GM23338 (cell line): ENCODE data around the gene AMOTL1. TPM values are rescaled to one million over a fixed set of nuclear protein-coding genes. Genes with fewer than 3 reads are reported as not detected.

Experiments
- ATAC-seq: fragments of 200-7000 bp; cut with Tn5 transposase; 3 replicates; pipeline ENCODE4 v1.9.1; 2020
- DNase-seq: peaks from one replicate; pipeline ENCODE4 v3.0.0-alpha.2; 2015; ENCODE audit warnings: low spot score
- H2AFZ ChIP-seq: fragments of 200-600 bp; sonication (generic); 2 replicates; pipeline ENCODE4 v1.8.0; 2016; ENCODE audit warnings: antibody characterized with exemption, mild to moderate bottlenecking, moderate library complexity
- H3F3A ChIP-seq: fragments of 200-600 bp; sonication (generic); replicated peaks from 2 replicates; pipeline ENCODE4 v1.8.0; 2017; ENCODE audit warnings: antibody characterized with exemption, mixed run types, low read depth
- H3K27ac ChIP-seq: fragments of 200-600 bp; sonication (generic); 2 replicates; pipeline ENCODE4 v1.6.1; 2016; ENCODE audit warnings: low read depth
- H3K27me3 ChIP-seq: fragments of 200-600 bp; sonication (generic); 2 replicates; pipeline ENCODE4 v1.8.0; 2016; ENCODE audit warnings: mild to moderate bottlenecking, mixed run types, moderate library complexity; ENCODE audit not compliant: insufficient read depth
- H3K36me3 ChIP-seq: fragments of 200-600 bp; sonication (generic); 2 replicates; pipeline ENCODE4 v1.8.0; 2016; ENCODE audit warnings: mild to moderate bottlenecking; ENCODE audit not compliant: insufficient read depth
- H3K4me1 ChIP-seq: fragments of 200-600 bp; sonication (generic); 2 replicates; pipeline ENCODE4 v1.8.0; 2016; ENCODE audit warnings: mild to moderate bottlenecking, moderate library complexity; ENCODE audit not compliant: insufficient read depth
- H3K4me2 ChIP-seq: fragments of 200-600 bp; sonication (generic); 2 replicates; pipeline ENCODE4 v1.7.1; 2017; ENCODE audit warnings: mixed run types
- H3K4me3 ChIP-seq: fragments of 200-600 bp; sonication (generic); 2 replicates; pipeline ENCODE4 v1.6.1; 2016; ENCODE audit warnings: mixed run types
- H3K79me2 ChIP-seq: fragments of 200-600 bp; sonication (generic); replicated peaks from 2 replicates; pipeline ENCODE4 v1.8.0; 2017; ENCODE audit warnings: mild to moderate bottlenecking; ENCODE audit not compliant: insufficient read depth
- H3K9me2 ChIP-seq: fragments of 200-600 bp; sonication (generic); 2 replicates; pipeline ENCODE4 v1.8.0; 2017; ENCODE audit not compliant: insufficient read depth
- H4K20me1 ChIP-seq: fragments of 200-600 bp; sonication (generic); replicated peaks from 2 replicates; pipeline ENCODE4 v1.8.0; 2017; ENCODE audit warnings: mild to moderate bottlenecking; ENCODE audit not compliant: insufficient read depth
- H3K27ac Mint-ChIP-seq: 2 replicates; pipeline ENCODE4 v1.8.0; 2020; ENCODE audit warnings: inconsistent platforms, mild to moderate bottlenecking, moderate library complexity, mixed read lengths
- H3K27me3 Mint-ChIP-seq: 3 replicates; pipeline ENCODE4 v1.8.0; 2022; ENCODE audit warnings: low read depth, mild to moderate bottlenecking, moderate library complexity, mixed read lengths, inconsistent platforms; ENCODE audit not compliant: insufficient read depth, poor library complexity
- H3K36me3 Mint-ChIP-seq: 3 replicates; pipeline ENCODE4 v1.8.0; 2021; ENCODE audit warnings: low read depth, mild to moderate bottlenecking, inconsistent platforms, moderate library complexity, mixed read lengths
- H3K4me1 Mint-ChIP-seq: 3 replicates; pipeline ENCODE4 v1.8.0; 2020; ENCODE audit warnings: mild to moderate bottlenecking, inconsistent platforms, mixed read lengths
- H3K4me3 Mint-ChIP-seq: 3 replicates; pipeline ENCODE4 v1.8.0; 2021; ENCODE audit warnings: moderate library complexity, mild to moderate bottlenecking, inconsistent platforms, mixed read lengths
- H3K9me3 Mint-ChIP-seq: 3 replicates; pipeline ENCODE4 v1.8.0; 2020; ENCODE audit warnings: moderate library complexity, mild to moderate bottlenecking, inconsistent platforms, mixed read lengths
- CREB1 ChIP-seq: fragments of 250-450 bp; sonication (Bioruptor Pico); IDR thresholded peaks from 2 replicates; pipeline ENCODE4 v1.5.0; 2020; ENCODE audit warnings: low read depth, mild to moderate bottlenecking, moderate library complexity
- EZH2 ChIP-seq: fragments of 200-600 bp; sonication (generic); IDR thresholded peaks from one replicate; pipeline ENCODE4 v1.8.0; 2017; ENCODE audit warnings: antibody characterized with exemption, mild to moderate bottlenecking, low read depth; ENCODE audit not compliant: unreplicated experiment
- EZH2phosphoT487 ChIP-seq: fragments of 200-600 bp; sonication (generic); IDR thresholded peaks from one replicate; pipeline ENCODE4 v1.8.1; 2018; ENCODE audit warnings: antibody characterized with exemption; ENCODE audit not compliant: unreplicated experiment
- POLR2AphosphoS5 ChIP-seq: IDR thresholded peaks from 2 replicates; pipeline ENCODE4 v1.6.1; 2016; ENCODE audit warnings: antibody characterized with exemption, low read depth
- STAT1 ChIP-seq: IDR thresholded peaks from one replicate; pipeline ENCODE4 v1.6.1; 2016; ENCODE audit warnings: antibody characterized with exemption; ENCODE audit not compliant: unreplicated experiment
- ZNF331 ChIP-seq: fragments of 250-450 bp; sonication (Bioruptor Pico); IDR thresholded peaks from 2 replicates; pipeline ENCODE4 v1.5.0; 2020; ENCODE audit warnings: low read depth, mild to moderate bottlenecking, moderate library complexity
- polyA plus RNA-seq: library from polyadenylated mRNA; unstranded; fragments of >200 nt; fragmentation: Nextera tagmentation; extraction: Ambion mirVana; gene quantifications from 2 replicates; pipeline ENCODE4 v1.2.1, GENCODE V29; 2016
- total RNA-seq: library from RNA; depleted of rRNA; stranded (reverse); fragments of >200 nt; shearing (Covaris generic); gene quantifications from 2 replicates; pipeline ENCODE4 v1.2.3, GENCODE V29; 2014
- TF ChIP-seq, protein P1 (sequence below), 2 experiments: fragments of 200-600 bp in 1 of 2; sonication (generic) in 1 of 2; conservative IDR thresholded peaks; 2 replicates each; pipeline versions ENCODE4 v1.5.1 to v1.6.1; 2016 to 2017; ENCODE audit warnings: antibody characterized with exemption in 2 of 2, low read depth in 2 of 2, mild to moderate bottlenecking in 2 of 2, moderate library complexity in 1 of 2
- TF ChIP-seq, protein P2 (sequence below): IDR thresholded peaks from one replicate; pipeline ENCODE4 v1.6.1; 2018; ENCODE audit warnings: antibody characterized with exemption; ENCODE audit not compliant: unreplicated experiment
- TF ChIP-seq, protein P3 (sequence below): fragments of 250-450 bp; sonication (Bioruptor Pico); IDR thresholded peaks from 2 replicates; pipeline ENCODE4 v1.5.0; 2020; ENCODE audit warnings: mild to moderate bottlenecking, moderate library complexity

Gene AMOTL1
- total and polyA plus RNA-seq, 2 experiments from 2014 or later: 4.3 to 18.7 TPM

GRCh38 chr11:94882931-94883330 lies 114.8 kb downstream of the AMOTL1 start:
- H3F3A ChIP-seq: no peaks in the 10 kb centered on the region
- Mint-ChIP-seq H3K27me3 (peaks cover 6% of the 10 kb centered on the region), H3K9me3 (peaks cover 11% of the 10 kb centered on the region; the same call in 2 of the 3 replicates), H3K27ac (no peak overlapping the region), H3K36me3 (peaks cover 28% of the 10 kb centered on the region), H3K4me1 (peaks cover 3% of the 10 kb centered on the region; the same call in 2 of the 3 replicates), H3K4me3 (no peak overlapping the region)
- H3K4me2 ChIP-seq: no peak overlapping the region
- no peak for DNase-seq
- ATAC-seq: peak; percentile 30; the same call in 2 of the 3 replicates
- no peaks in the 10 kb centered on the region for H3K27me3 ChIP-seq
- no peak overlapping the region for H3K4me3 ChIP-seq
- no peaks in the 10 kb centered on the region for H4K20me1 ChIP-seq
- no peak overlapping the region for H2AFZ ChIP-seq
- H3K4me1 ChIP-seq: no peaks in the 10 kb centered on the region
- H3K36me3 ChIP-seq: no peaks in the 10 kb centered on the region
- no peaks in the 10 kb centered on the region for H3K9me2 ChIP-seq
- H3K27ac ChIP-seq: no peak overlapping the region
- H3K79me2 ChIP-seq: no peaks in the 10 kb centered on the region
- TF ChIP-seq CREB1 (CRISPR knock-in tag): no peak
- TF ChIP-seq, protein P1, sequence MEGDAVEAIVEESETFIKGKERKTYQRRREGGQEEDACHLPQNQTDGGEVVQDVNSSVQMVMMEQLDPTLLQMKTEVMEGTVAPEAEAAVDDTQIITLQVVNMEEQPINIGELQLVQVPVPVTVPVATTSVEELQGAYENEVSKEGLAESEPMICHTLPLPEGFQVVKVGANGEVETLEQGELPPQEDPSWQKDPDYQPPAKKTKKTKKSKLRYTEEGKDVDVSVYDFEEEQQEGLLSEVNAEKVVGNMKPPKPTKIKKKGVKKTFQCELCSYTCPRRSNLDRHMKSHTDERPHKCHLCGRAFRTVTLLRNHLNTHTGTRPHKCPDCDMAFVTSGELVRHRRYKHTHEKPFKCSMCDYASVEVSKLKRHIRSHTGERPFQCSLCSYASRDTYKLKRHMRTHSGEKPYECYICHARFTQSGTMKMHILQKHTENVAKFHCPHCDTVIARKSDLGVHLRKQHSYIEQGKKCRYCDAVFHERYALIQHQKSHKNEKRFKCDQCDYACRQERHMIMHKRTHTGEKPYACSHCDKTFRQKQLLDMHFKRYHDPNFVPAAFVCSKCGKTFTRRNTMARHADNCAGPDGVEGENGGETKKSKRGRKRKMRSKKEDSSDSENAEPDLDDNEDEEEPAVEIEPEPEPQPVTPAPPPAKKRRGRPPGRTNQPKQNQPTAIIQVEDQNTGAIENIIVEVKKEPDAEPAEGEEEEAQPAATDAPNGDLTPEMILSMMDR (conservative IDR thresholded peaks at IDR 0.05; ENCODE audit: low read depth in 2 of 2): no peak
- no peak for TF ChIP-seq EZH2phosphoT487
- TF ChIP-seq, protein P2, sequence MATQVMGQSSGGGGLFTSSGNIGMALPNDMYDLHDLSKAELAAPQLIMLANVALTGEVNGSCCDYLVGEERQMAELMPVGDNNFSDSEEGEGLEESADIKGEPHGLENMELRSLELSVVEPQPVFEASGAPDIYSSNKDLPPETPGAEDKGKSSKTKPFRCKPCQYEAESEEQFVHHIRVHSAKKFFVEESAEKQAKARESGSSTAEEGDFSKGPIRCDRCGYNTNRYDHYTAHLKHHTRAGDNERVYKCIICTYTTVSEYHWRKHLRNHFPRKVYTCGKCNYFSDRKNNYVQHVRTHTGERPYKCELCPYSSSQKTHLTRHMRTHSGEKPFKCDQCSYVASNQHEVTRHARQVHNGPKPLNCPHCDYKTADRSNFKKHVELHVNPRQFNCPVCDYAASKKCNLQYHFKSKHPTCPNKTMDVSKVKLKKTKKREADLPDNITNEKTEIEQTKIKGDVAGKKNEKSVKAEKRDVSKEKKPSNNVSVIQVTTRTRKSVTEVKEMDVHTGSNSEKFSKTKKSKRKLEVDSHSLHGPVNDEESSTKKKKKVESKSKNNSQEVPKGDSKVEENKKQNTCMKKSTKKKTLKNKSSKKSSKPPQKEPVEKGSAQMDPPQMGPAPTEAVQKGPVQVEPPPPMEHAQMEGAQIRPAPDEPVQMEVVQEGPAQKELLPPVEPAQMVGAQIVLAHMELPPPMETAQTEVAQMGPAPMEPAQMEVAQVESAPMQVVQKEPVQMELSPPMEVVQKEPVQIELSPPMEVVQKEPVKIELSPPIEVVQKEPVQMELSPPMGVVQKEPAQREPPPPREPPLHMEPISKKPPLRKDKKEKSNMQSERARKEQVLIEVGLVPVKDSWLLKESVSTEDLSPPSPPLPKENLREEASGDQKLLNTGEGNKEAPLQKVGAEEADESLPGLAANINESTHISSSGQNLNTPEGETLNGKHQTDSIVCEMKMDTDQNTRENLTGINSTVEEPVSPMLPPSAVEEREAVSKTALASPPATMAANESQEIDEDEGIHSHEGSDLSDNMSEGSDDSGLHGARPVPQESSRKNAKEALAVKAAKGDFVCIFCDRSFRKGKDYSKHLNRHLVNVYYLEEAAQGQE: no peak
- TF ChIP-seq POLR2AphosphoS5: no peak
- no peak for TF ChIP-seq STAT1
- TF ChIP-seq, protein P3, sequence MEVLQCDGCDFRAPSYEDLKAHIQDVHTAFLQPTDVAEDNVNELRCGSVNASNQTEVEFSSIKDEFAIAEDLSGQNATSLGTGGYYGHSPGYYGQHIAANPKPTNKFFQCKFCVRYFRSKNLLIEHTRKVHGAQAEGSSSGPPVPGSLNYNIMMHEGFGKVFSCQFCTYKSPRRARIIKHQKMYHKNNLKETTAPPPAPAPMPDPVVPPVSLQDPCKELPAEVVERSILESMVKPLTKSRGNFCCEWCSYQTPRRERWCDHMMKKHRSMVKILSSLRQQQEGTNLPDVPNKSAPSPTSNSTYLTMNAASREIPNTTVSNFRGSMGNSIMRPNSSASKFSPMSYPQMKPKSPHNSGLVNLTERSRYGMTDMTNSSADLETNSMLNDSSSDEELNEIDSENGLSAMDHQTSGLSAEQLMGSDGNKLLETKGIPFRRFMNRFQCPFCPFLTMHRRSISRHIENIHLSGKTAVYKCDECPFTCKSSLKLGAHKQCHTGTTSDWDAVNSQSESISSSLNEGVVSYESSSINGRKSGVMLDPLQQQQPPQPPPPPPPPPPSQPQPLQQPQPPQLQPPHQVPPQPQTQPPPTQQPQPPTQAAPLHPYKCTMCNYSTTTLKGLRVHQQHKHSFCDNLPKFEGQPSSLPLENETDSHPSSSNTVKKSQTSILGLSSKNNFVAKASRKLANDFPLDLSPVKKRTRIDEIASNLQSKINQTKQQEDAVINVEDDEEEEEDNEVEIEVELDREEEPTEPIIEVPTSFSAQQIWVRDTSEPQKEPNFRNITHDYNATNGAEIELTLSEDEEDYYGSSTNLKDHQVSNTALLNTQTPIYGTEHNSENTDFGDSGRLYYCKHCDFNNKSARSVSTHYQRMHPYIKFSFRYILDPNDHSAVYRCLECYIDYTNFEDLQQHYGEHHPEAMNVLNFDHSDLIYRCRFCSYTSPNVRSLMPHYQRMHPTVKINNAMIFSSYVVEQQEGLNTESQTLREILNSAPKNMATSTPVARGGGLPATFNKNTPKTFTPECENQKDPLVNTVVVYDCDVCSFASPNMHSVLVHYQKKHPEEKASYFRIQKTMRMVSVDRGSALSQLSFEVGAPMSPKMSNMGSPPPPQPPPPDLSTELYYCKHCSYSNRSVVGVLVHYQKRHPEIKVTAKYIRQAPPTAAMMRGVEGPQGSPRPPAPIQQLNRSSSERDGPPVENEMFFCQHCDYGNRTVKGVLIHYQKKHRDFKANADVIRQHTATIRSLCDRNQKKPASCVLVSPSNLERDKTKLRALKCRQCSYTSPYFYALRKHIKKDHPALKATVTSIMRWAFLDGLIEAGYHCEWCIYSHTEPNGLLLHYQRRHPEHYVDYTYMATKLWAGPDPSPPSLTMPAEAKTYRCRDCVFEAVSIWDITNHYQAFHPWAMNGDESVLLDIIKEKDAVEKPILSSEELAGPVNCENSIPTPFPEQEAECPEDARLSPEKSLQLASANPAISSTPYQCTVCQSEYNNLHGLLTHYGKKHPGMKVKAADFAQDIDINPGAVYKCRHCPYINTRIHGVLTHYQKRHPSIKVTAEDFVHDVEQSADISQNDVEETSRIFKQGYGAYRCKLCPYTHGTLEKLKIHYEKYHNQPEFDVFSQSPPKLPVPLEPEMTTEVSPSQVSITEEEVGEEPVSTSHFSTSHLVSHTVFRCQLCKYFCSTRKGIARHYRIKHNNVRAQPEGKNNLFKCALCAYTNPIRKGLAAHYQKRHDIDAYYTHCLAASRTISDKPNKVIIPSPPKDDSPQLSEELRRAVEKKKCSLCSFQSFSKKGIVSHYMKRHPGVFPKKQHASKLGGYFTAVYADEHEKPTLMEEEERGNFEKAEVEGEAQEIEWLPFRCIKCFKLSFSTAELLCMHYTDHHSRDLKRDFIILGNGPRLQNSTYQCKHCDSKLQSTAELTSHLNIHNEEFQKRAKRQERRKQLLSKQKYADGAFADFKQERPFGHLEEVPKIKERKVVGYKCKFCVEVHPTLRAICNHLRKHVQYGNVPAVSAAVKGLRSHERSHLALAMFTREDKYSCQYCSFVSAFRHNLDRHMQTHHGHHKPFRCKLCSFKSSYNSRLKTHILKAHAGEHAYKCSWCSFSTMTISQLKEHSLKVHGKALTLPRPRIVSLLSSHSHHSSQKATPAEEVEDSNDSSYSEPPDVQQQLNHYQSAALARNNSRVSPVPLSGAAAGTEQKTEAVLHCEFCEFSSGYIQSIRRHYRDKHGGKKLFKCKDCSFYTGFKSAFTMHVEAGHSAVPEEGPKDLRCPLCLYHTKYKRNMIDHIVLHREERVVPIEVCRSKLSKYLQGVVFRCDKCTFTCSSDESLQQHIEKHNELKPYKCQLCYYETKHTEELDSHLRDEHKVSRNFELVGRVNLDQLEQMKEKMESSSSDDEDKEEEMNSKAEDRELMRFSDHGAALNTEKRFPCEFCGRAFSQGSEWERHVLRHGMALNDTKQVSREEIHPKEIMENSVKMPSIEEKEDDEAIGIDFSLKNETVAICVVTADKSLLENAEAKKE (CRISPR knock-in tag): no peak
- no peak for TF ChIP-seq ZNF331
- TF ChIP-seq EZH2: no peak
